Activated CD8-positive, alpha-beta T cell treated with anti-CD3 and anti-CD28 coated beads for 36 hours (primary cell): Measurements from ENCODE around the gene CREBBP. TPM values are rescaled to one million over a fixed set of nuclear protein-coding genes. Genes with fewer than 3 reads are reported as not detected.

Experiments
- ATAC-seq: fragments of 200-7000 bp; cut with Tn5 transposase; one replicate; pipeline ENCODE4 v1.10.0; 2021; ENCODE audit warnings: mild to moderate bottlenecking, moderate library complexity
- CTCF ChIA-PET: fragments of 350-600 bp; sonication (Branson Sonifier 250); formaldehyde crosslinking; loops from one replicate; lab custom pipeline; 2021; ENCODE audit warnings: antibody characterized with exemption; lab: Charles Lee
- POLR2A ChIA-PET: fragments of 350-600 bp; sonication (Branson Sonifier 250); formaldehyde crosslinking; loops from one replicate; lab custom pipeline; 2021; ENCODE audit warnings: antibody characterized with exemption; lab: Charles Lee
- DNase-seq: peaks from one replicate; pipeline ENCODE4 v3.0.0-alpha.2; 2020
- H3K27ac Mint-ChIP-seq: one replicate; pipeline ENCODE4 v1.8.0; 2021; ENCODE audit warnings: mild to moderate bottlenecking, mixed read lengths
- H3K27me3 Mint-ChIP-seq: one replicate; pipeline ENCODE4 v1.8.0; 2021; ENCODE audit warnings: mixed read lengths
- H3K36me3 Mint-ChIP-seq: one replicate; pipeline ENCODE4 v1.8.0; 2021; ENCODE audit warnings: low read depth, mixed read lengths
- H3K4me1 Mint-ChIP-seq: one replicate; pipeline ENCODE4 v1.8.0; 2021; ENCODE audit warnings: low read depth, mixed read lengths
- H3K4me3 Mint-ChIP-seq: one replicate; pipeline ENCODE4 v1.8.0; 2021; ENCODE audit warnings: mild to moderate bottlenecking, moderate library complexity, mixed read lengths
- H3K9me3 Mint-ChIP-seq: one replicate; pipeline ENCODE4 v1.8.0; 2021; ENCODE audit warnings: mixed read lengths
- CTCF ChIP-seq: fragments of 200-600 bp; IDR thresholded peaks from one replicate; pipeline ENCODE4 v1.8.0; 2022; ENCODE audit warnings: antibody characterized with exemption, mild to moderate bottlenecking
- intact Hi-C: fragments of 100-400 bp; cut with micrococcal nuclease; formaldehyde crosslinking; loops from one replicate; pipeline ENCODE4 v1.10.0; 2022
- total RNA-seq, 2 experiments: library from RNA; stranded (reverse); gene quantifications; one replicate each; pipeline ENCODE4 v1.2.3, GENCODE V29; 2021

CREBBP gene
- total RNA-seq, 2 experiments from 2014 or later, result 27.9 to 33.5 TPM

GRCh38 chr16:3799354-3799753 lies 81.2 kb downstream of the CREBBP start:
- Mint-ChIP-seq H3K4me1 (peaks cover 57% of the 10 kb centered on the region), H3K4me3 (no peak overlapping the region), H3K27me3 (no peaks in the 10 kb centered on the region), H3K36me3 (peaks cover 11% of the 10 kb centered on the region), H3K9me3 (no peaks in the 10 kb centered on the region), H3K27ac (no peak overlapping the region)
- CTCF ChIA-PET, result interaction anchor here (1.4 to 1.5 kb wide), 2 partner anchors 11 to 63 kb away, joined by 3 read pairs; no protein-coding TSS in a partner anchor
- TF ChIP-seq CTCF, result no peak
- DNase-seq (no peak), ATAC-seq (no peak)
- intact Hi-C loops, result no loop called here
- POLR2A ChIA-PET, result interaction anchor here (0.9 kb wide), 1 partner anchor 62 kb away, joined by 3 read pairs; no protein-coding TSS in a partner anchor

DNA sequence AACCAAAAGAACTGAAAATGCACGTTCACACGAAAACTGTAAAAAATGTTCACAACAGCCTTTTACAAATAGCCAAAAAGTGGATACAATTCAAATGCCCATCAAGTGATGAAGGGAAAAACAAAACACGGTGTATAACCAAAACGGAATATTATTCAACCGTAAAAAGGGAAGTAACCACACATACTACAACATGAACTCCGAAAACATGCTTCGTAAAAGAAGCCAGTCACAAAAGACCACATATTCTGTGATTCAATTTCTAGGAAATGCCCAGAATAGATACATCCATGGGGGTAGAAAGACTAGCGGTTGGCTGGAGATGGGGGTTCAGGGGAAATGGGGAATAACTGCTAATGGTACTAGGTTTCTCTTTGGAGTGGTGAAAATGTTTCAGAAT lies 81.7 kb downstream of the CREBBP start:
- H3K4me3 Mint-ChIP-seq, result no peak overlapping the region

DNA sequence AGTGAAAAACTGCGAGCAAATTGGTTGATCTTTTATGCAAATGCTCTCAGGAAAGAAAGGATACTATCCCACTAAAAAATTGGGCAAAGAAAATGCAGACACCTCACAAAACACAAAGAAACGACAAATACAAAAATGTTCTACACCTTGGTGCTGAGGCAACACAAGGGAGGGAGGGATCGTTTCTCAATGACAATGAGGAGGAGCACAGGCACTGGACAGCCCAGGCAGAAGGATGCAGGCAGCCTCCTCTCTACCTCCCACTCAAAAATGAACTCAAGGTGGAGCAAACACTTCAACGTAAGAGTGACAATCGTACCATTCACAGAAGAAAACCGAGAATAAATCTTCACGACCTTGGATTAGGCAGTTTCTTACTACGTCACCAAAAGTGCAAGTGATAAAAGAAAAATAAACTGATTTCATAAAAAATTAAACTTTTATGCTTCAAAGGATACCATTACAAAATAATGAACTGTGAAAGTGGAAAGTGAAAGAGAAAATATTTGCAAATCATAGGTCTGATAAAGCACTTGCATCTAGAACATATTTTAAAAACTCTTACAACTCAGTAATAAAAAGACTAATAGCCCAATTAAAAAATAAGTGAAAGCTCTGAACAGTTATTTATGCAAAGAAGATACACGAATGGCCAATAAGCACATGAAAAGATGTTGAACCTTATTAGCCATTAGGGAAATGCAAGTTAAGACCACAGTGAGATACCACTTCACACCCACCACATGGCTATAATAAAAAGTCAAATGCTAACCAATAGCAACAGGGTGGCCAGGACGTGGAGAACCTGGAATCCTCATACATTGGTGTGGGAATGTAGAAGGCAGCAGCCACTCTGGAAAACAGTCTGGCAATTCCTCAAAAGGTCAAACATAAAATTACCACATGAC lies 82.4 kb downstream of the CREBBP start:
- ATAC-seq (peak; percentile 78), DNase-seq (peak; percentile 28)
- Mint-ChIP-seq H3K27ac (no peak overlapping the region), H3K4me1 (peaks cover 51% of the 10 kb centered on the region), H3K9me3 (no peaks in the 10 kb centered on the region), H3K36me3 (peaks cover 12% of the 10 kb centered on the region), H3K27me3 (no peaks in the 10 kb centered on the region), H3K4me3 (peak overlapping the region; percentile 26)
- intact Hi-C loops, result no loop called here
- CTCF ChIA-PET, result interaction anchor here (1.5 kb wide), 1 partner anchor 12 kb away, joined by 3 read pairs; no protein-coding TSS in a partner anchor
- POLR2A ChIA-PET, result no interaction called here
- no peak for TF ChIP-seq CTCF

More for the DNA sequence above, 81.7 kb downstream of the CREBBP start:
- Mint-ChIP-seq H3K4me1 (peaks cover 52% of the 10 kb centered on the region), H3K9me3 (no peaks in the 10 kb centered on the region), H3K36me3 (peaks cover 9% of the 10 kb centered on the region), H3K27me3 (no peaks in the 10 kb centered on the region), H3K27ac (no peak overlapping the region)
- intact Hi-C loops, result no loop called here
- ChIA-PET CTCF (interaction anchor here (1.4 to 1.5 kb wide), 2 partner anchors 11 to 64 kb away, joined by 3 read pairs; no protein-coding TSS in a partner anchor), POLR2A (no interaction called here)
- ATAC-seq, result no peak
- TF ChIP-seq CTCF, result no peak
- DNase-seq, result no peak

- Mint-ChIP-seq H3K9me3 (no peaks in the 10 kb centered on the region), H3K4me3 (peak overlapping the region; percentile 26), H3K4me1 (peaks cover 52% of the 10 kb centered on the region), H3K36me3 (peaks cover 15% of the 10 kb centered on the region), H3K27me3 (no peaks in the 10 kb centered on the region), H3K27ac (no peak overlapping the region)
- DNase-seq (no peak), ATAC-seq (peak; percentile 83)
- POLR2A ChIA-PET, result no interaction called here
- intact Hi-C loops, result no loop called here
- no peak for TF ChIP-seq CTCF
- CTCF ChIA-PET, result interaction anchor here (2.1 kb wide), 1 partner anchor 456 kb away, joined by 6 read pairs; no protein-coding TSS in a partner anchor
These were observed 83.0 kb downstream of the CREBBP start for GRCh38 chr16:3797473-3797872.

GRCh38 chr16:3793161-3793576 lies 87.3 kb downstream of the CREBBP start:
- Mint-ChIP-seq H3K27ac (no peak overlapping the region), H3K27me3 (no peaks in the 10 kb centered on the region), H3K36me3 (peaks cover 37% of the 10 kb centered on the region), H3K4me1 (peaks cover 55% of the 10 kb centered on the region), H3K9me3 (no peaks in the 10 kb centered on the region), H3K4me3 (no peak overlapping the region)
- TF ChIP-seq CTCF, result no peak
- ChIA-PET POLR2A (no interaction called here), CTCF (interaction anchor here (1.2 kb wide), 1 partner anchor 146 kb away, joined by 3 read pairs; no protein-coding TSS in a partner anchor)
- intact Hi-C loops, result no loop called here
- no peak for DNase-seq
- no peak for ATAC-seq
